K562 (cell line): ENCODE results near the gene TEPSIN. TPM values are rescaled to one million over a fixed set of nuclear protein-coding genes. Genes with fewer than 3 reads are reported as not detected.
A peak's percentile ranks its signal among the peaks of the same experiment; 100 is the strongest.

Experiments used
- ARNT ChIP-seq, 2 experiments: fragments of 450-650 bp; IDR thresholded peaks; 2 replicates each; pipeline ENCODE4 v1.6.1; 2016; ENCODE audit warnings: mild to moderate bottlenecking in 1 of 2
- CBX2 ChIP-seq: fragments of 200-600 bp; sonication (generic); IDR thresholded peaks from one replicate; pipeline ENCODE4 v1.6.1; 2012; ENCODE audit warnings: mild to moderate bottlenecking, low read length, inconsistent platforms; ENCODE audit not compliant: insufficient read depth, poor library complexity, severe bottlenecking
- DPF2 ChIP-seq: fragments of 450-650 bp; IDR thresholded peaks from 2 replicates; pipeline ENCODE4 v1.6.1; 2016
- EHMT2 ChIP-seq: fragments of 450-650 bp; IDR thresholded peaks from 2 replicates; pipeline ENCODE4 v1.6.1; 2018; ENCODE audit warnings: antibody characterized with exemption
- ETV6 ChIP-seq, 3 experiments: fragments of 150-350 bp in 1 of 3; sonication (generic) in 1 of 3; formaldehyde crosslinking in 1 of 3; IDR thresholded peaks; 2 replicates each; pipeline versions ENCODE4 v1.6.1 to v1.8.0; 2014 to 2022; ENCODE audit warnings: borderline replicate concordance in 2 of 3, low read depth in 2 of 3, antibody characterized with exemption in 1 of 3, low read length in 1 of 3, mild to moderate bottlenecking in 1 of 3, missing genetic modification reagents in 1 of 3
- FUS ChIP-seq: fragments of 200-400 bp; formaldehyde crosslinking; optimal IDR thresholded peaks from 2 replicates; pipeline ENCODE3; 2017; ENCODE audit warnings: low read depth, low read length
- JUN ChIP-seq, 2 experiments: sonication (generic) in 1 of 2; formaldehyde crosslinking in 1 of 2; IDR thresholded peaks; 2 replicates each; pipeline versions ENCODE4 v1.6.1 to v1.8.0; 2012 to 2022; ENCODE audit warnings: borderline replicate concordance in 2 of 2, mild to moderate bottlenecking in 2 of 2, improper control_type of control experiment in 1 of 2, low read depth in 1 of 2, low read length in 1 of 2, missing genetic modification reagents in 1 of 2
- NBN ChIP-seq: fragments of 450-650 bp; IDR thresholded peaks from 2 replicates; pipeline ENCODE4 v1.6.1; 2016; ENCODE audit warnings: low read depth, mild to moderate bottlenecking
- NFIX ChIP-seq: fragments of 250-450 bp; sonication (Bioruptor Pico); IDR thresholded peaks from 2 replicates; pipeline ENCODE4 v1.4.0; 2020; ENCODE audit warnings: low read depth, mild to moderate bottlenecking, moderate library complexity
- NR2C1 ChIP-seq, 2 experiments: fragments of 450-650 bp; IDR thresholded peaks; 2 replicates each; pipeline ENCODE4 v1.6.1; 2017; ENCODE audit warnings: mild to moderate bottlenecking in 2 of 2, antibody characterized with exemption in 1 of 2, inconsistent platforms in 1 of 2, missing compliant biosample characterization in 1 of 2, missing genetic modification characterization in 1 of 2
- NR4A1 ChIP-seq, 2 experiments: fragments of 250-450 bp in 1 of 2; fragments of 450-650 bp in 1 of 2; sonication (Bioruptor Pico) in 1 of 2; IDR thresholded peaks; 2 replicates each; pipeline versions ENCODE4 v1.4.0 to v1.6.1; 2016 to 2020; ENCODE audit warnings: mild to moderate bottlenecking in 2 of 2, missing compliant biosample characterization in 1 of 2, missing genetic modification characterization in 1 of 2, moderate library complexity in 1 of 2
- SIN3B ChIP-seq: fragments of 450-650 bp; IDR thresholded peaks from 2 replicates; pipeline ENCODE4 v1.6.1; 2017; ENCODE audit warnings: low read depth, mild to moderate bottlenecking, moderate library complexity
- SOX6 ChIP-seq: fragments of 450-650 bp; IDR thresholded peaks from 2 replicates; pipeline ENCODE4 v1.6.1; 2014; ENCODE audit warnings: mild to moderate bottlenecking
- STAT5A ChIP-seq: IDR thresholded peaks from 2 replicates; pipeline ENCODE4 v1.6.1; 2012; ENCODE audit warnings: low read length, inconsistent platforms, borderline replicate concordance
- ZNF507 ChIP-seq: conservative IDR thresholded peaks from 2 replicates; pipeline ENCODE4 v1.6.1; 2017; ENCODE audit warnings: missing genetic modification characterization, missing compliant biosample characterization
- ZNF57 ChIP-seq: fragments of 450-650 bp; formaldehyde crosslinking; IDR thresholded peaks from 2 replicates; pipeline ENCODE4 v1.4.0; 2020; ENCODE audit warnings: mild to moderate bottlenecking, moderate library complexity
- ZNF780A ChIP-seq: fragments of 250-450 bp; sonication (Bioruptor Pico); IDR thresholded peaks from 2 replicates; pipeline ENCODE4 v1.5.0; 2021; ENCODE audit warnings: mild to moderate bottlenecking
- polyA plus RNA-seq, 8 experiments: library from polyadenylated mRNA; depleted of rRNA in 4 of 8; stranded (reverse) in 5 of 8; unstranded in 3 of 8; fragments of >200 nt; fragmentation: Nextera tagmentation in 2 of 8; fragmentation: Illumina TruSeq in 1 of 8; extraction: Ambion mirVana in 2 of 8; extraction: Trizol in 1 of 8; gene quantifications; 2 replicates each; pipeline versions ENCODE4 v1.2.1 to v1.2.3, GENCODE V29; 2011 to 2014; ENCODE audit warnings: inconsistent platforms in 1 of 8, missing spikeins in 1 of 8
- total RNA-seq, 7 experiments: library from RNA; depleted of rRNA in 6 of 7; stranded (reverse); fragments of >200 nt in 6 of 7; fragmentation: Illumina TruSeq in 2 of 7; extraction: Trizol in 2 of 7; gene quantifications; 2 replicates each; pipeline versions ENCODE4 v1.2.1 to v1.2.3, GENCODE V29; 2011 to 2021; ENCODE audit warnings: low replicate concordance in 1 of 7
- TF ChIP-seq, protein P1 (sequence below): IDR thresholded peaks from 2 replicates; pipeline ENCODE4 v1.6.1; 2011; ENCODE audit warnings: borderline replicate concordance, low read depth, mild to moderate bottlenecking, moderate library complexity, low read length; ENCODE audit not compliant: insufficient read depth, poor library complexity, severe bottlenecking
- TF ChIP-seq, protein P2 (sequence below): fragments of 150-350 bp; conservative IDR thresholded peaks from 2 replicates; pipeline ENCODE4 v1.6.1; 2014; ENCODE audit warnings: low read length
- TF ChIP-seq, protein P3 (sequence below): fragments of 250-450 bp; sonication (Bioruptor Pico); IDR thresholded peaks from 2 replicates; pipeline ENCODE4 v1.8.0; 2022; ENCODE audit warnings: moderate library complexity, mild to moderate bottlenecking, inconsistent platforms

Gene TEPSIN
- total and polyA plus RNA-seq, 9 of the 15 experiments (the other 6 are each of a cell fraction or from before 2014, with no cell fraction given) = 0.80 to 29.8 (median 5.3) TPM

DNA sequence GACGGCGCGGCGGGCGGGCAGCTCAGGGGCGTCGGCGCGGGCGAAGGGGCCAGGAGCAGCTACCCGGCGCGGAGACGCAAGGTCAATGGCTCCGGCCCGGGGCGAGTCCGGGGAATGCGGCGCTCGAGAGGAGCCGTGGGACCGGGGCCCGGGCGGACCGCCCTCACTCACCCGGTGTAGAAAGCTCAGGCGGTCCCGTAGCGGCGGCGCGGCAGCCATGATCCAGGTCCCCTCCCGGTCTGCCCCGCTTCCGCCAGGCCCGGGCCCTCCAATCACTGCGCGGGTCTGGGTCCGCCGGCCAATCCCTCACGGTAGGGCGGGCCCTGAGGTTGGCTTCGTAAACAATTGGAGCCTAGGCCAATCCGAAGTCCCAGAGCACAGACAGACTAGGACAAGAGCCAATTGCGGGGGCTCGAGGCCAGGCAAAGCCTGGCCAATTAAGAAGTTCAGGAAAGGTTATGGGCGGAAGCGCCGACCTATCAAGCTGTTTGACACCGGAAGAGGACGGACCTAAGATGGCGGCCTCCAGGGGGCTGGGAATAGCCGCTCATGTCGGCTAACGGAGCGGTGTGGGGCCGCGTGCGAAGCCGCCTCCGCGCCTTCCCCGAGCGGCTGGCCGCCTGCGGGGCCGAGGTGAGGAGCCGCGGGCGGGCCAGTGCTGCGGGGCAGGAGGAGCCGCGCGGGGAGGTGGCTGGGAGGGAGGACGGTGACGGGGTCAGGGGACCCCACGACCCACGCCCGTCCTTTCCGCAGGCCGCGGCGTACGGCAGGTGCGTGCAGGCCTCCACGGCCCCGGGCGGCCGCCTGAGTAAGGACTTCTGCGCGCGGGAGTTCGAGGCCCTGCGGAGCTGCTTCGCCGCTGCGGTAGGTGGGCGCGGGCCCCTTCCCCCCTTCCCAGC, at the start of gene TEPSIN, which contains the start of gene NDUFAF8 (continued):
- TF ChIP-seq ZNF57 (CRISPR knock-in tag) (no peak), STAT5A (no peak), JUN (IDR thresholded peaks at IDR 0.05; ENCODE audit: borderline replicate concordance, low read depth, low read length) (peak; percentile 9; the same call in 1 of the 2 replicates), JUN (CRISPR knock-in tag; IDR thresholded peaks at IDR 0.05; ENCODE audit: borderline replicate concordance) (no peak), EHMT2 (no peak), ZNF507 (tag) (no peak), NBN (no peak), DPF2 (no peak), NFIX (CRISPR knock-in tag) (no peak), CBX2 (no peak), NR4A1 (CRISPR knock-in tag; IDR thresholded peaks at IDR 0.05) (0 out of 2 replicates have a peak, but pooled peaks have one; percentile 23), NR4A1 (tag; IDR thresholded peaks at IDR 0.05) (no peak), SIN3B (peak; percentile 97), NR2C1 (IDR thresholded peaks at IDR 0.05) (peak; percentile 93), NR2C1 (tag; IDR thresholded peaks at IDR 0.05) (peak; percentile 95), ARNT (IDR thresholded peaks at IDR 0.05) (no peak), FUS (no peak), ETV6 (IDR thresholded peaks at IDR 0.05; ENCODE audit: borderline replicate concordance in 1 of 2, low read depth in 2 of 2, low read length in 1 of 2) (no peak), ETV6 (CRISPR knock-in tag; IDR thresholded peaks at IDR 0.05; ENCODE audit: borderline replicate concordance) (no peak), ZNF780A (CRISPR knock-in tag) (no peak), SOX6 (no peak)
- TF ChIP-seq, protein P1, sequence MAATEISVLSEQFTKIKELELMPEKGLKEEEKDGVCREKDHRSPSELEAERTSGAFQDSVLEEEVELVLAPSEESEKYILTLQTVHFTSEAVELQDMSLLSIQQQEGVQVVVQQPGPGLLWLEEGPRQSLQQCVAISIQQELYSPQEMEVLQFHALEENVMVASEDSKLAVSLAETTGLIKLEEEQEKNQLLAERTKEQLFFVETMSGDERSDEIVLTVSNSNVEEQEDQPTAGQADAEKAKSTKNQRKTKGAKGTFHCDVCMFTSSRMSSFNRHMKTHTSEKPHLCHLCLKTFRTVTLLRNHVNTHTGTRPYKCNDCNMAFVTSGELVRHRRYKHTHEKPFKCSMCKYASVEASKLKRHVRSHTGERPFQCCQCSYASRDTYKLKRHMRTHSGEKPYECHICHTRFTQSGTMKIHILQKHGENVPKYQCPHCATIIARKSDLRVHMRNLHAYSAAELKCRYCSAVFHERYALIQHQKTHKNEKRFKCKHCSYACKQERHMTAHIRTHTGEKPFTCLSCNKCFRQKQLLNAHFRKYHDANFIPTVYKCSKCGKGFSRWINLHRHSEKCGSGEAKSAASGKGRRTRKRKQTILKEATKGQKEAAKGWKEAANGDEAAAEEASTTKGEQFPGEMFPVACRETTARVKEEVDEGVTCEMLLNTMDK = no peak
- TF ChIP-seq, protein P2, sequence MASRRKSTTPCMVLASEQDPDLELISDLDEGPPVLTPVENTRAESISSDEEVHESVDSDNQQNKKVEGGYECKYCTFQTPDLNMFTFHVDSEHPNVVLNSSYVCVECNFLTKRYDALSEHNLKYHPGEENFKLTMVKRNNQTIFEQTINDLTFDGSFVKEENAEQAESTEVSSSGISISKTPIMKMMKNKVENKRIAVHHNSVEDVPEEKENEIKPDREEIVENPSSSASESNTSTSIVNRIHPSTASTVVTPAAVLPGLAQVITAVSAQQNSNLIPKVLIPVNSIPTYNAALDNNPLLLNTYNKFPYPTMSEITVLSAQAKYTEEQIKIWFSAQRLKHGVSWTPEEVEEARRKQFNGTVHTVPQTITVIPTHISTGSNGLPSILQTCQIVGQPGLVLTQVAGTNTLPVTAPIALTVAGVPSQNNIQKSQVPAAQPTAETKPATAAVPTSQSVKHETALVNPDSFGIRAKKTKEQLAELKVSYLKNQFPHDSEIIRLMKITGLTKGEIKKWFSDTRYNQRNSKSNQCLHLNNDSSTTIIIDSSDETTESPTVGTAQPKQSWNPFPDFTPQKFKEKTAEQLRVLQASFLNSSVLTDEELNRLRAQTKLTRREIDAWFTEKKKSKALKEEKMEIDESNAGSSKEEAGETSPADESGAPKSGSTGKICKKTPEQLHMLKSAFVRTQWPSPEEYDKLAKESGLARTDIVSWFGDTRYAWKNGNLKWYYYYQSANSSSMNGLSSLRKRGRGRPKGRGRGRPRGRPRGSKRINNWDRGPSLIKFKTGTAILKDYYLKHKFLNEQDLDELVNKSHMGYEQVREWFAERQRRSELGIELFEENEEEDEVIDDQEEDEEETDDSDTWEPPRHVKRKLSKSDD = no peak
- TF ChIP-seq, protein P3, sequence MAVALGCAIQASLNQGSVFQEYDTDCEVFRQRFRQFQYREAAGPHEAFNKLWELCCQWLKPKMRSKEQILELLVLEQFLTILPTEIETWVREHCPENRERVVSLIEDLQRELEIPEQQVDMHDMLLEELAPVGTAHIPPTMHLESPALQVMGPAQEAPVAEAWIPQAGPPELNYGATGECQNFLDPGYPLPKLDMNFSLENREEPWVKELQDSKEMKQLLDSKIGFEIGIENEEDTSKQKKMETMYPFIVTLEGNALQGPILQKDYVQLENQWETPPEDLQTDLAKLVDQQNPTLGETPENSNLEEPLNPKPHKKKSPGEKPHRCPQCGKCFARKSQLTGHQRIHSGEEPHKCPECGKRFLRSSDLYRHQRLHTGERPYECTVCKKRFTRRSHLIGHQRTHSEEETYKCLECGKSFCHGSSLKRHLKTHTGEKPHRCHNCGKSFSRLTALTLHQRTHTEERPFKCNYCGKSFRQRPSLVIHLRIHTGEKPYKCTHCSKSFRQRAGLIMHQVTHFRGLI (CRISPR knock-in tag) = no peak
